ENCODE results near the gene POLDIP2. TPM values are rescaled to one million over a fixed set of nuclear protein-coding genes. Genes with fewer than 3 reads are reported as not detected.

Gene POLDIP2
- polyA plus RNA-seq, 1 donor from 2014 or later = 87.4 TPM

DNA sequence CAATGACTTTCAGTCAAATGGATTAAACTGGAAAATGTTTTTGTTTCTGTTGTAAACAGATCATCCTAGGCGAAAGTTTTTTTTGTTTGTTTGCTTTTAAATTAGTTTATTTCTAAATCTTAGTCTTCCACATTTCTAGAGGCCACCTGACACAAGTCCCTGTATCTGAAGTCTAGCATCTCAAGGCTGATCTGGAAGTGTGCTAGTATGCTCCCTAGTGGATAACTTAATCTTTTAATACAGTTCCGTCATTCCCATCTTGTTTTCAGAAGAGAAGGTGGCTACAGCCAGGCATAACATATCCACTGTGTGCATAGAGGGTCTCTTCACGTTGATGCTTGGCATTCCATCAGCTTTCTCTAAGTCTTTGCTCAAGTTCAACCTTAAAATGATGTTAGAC lies 29.6 kb downstream of the POLDIP2 start:
- Mint-ChIP-seq H3K27me3 (no peaks in the 10 kb centered on the region), H3K27ac (no peak overlapping the region), H3K4me3 (peak overlapping the region in 1 of 4 donors; percentile 20), H3K9me3 (no peaks in the 10 kb centered on the region), H3K36me3 (peaks cover 9% of the 10 kb centered on the region), H3K4me1 (peaks cover 0 to 2% (median 2%) of the 10 kb centered on the region in 3 donors)

DNA sequence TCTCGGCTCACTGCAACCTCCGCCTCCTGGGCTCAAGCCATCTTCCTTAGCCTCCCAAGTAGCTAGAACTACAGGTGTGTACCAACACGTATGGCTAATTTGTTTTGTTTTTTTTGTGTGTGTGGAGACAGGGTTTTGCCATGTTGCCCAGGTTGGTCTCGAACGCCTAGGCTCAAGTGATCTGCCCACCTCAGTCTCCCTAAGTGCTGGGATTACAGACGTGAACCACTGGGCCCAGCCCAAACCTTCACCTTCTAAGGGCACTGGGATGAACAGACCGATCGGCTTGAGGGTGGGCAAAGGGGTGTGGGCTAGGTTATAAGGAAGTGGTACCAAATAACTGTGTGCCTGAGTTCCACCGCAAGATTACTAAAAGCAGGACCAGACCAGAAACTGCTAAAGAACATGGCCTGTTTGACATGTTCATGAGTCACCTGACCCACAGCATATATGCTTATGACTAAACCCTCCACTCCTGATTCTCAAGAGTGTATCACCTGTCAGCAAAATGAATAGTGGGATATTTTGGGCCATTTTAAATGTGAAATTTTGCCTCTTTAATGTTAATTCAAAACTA lies 30.2 kb downstream of the POLDIP2 start:
- Mint-ChIP-seq H3K9me3 (no peaks in the 10 kb centered on the region), H3K4me1 (peaks cover 0 to 2% (median under 1%) of the 10 kb centered on the region in 3 donors), H3K4me3 (no peak overlapping the region), H3K27ac (peak overlapping the region in 1 of 3 donors; percentile 50), H3K27me3 (no peaks in the 10 kb centered on the region), H3K36me3 (peaks cover 9% of the 10 kb centered on the region)

DNA sequence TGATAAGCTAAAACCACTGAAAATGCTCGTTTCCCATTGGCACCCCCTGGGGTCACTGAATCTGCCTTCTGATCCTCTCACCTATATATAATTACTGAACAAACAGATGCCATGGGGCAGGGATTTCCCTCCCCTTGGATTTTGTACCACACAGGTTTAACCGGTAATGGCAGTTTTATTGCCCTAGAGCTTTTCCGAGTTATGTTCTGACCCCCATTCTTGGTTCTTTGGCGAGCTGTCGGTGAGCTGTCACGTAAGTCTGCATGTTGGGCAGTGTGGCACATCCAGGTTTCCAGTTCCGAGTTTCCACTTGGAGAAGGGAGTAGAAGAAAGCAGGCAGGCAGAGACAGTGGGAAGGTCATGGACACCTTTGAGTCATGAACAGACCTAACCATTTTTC lies 31.2 kb downstream of the POLDIP2 start:
- H3K4me3 Mint-ChIP-seq = no peak overlapping the region
- H3K9me3 Mint-ChIP-seq = no peaks in the 10 kb centered on the region
- peaks cover 6% of the 10 kb centered on the region for H3K36me3 Mint-ChIP-seq
- no peaks in the 10 kb centered on the region for H3K27me3 Mint-ChIP-seq
- no peak overlapping the region for H3K27ac Mint-ChIP-seq
- peaks cover 0 to 2% (median 0%) of the 10 kb centered on the region in 3 donors for H3K4me1 Mint-ChIP-seq

DNA sequence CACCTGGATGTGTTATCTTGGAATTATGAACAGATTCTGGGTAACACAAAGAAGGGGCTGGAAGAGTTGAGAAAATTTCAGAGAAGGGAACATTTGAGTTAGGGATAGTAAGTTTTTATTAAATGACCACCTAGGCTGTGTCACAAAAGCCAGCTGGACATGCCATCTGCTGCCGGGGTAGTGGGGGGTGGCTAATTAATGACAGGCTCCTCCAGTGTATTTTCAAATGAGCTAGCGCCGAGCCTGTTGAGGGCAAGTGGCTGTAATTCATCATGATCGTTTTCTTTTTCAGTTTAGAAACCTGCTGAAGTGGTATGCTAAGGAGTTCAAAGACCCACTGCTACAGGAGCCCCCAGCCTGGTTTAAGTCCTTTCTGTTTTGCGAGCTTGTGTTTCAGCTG lies 32.1 kb downstream of the POLDIP2 start:
- Mint-ChIP-seq H3K36me3 (peaks cover 3% of the 10 kb centered on the region), H3K27ac (no peak overlapping the region), H3K9me3 (no peaks in the 10 kb centered on the region), H3K27me3 (no peaks in the 10 kb centered on the region), H3K4me3 (no peak overlapping the region), H3K4me1 (peaks cover 1 to 3% (median 2%) of the 10 kb centered on the region in 3 donors)

DNA sequence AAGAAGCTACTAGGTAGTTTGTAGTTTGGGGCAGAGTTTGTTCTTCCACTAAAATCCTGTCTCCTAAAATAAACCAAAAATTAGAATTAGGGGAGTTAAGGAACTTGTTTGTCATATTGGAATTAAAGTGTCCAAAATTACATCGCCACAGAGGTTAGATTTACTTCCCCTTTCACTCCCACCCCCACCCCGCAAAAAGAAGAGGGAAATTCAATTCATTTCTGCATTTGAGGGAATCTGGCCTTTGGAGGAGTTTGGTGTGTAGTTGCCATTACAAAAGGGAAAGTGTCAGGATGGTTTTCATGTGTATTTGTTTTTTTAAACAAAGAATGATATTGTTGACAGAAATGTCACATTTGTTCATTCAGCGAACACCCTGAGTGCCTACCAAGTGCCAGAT lies 32.5 kb downstream of the POLDIP2 start:
- H3K27ac Mint-ChIP-seq = no peak overlapping the region
- no peaks in the 10 kb centered on the region for H3K9me3 Mint-ChIP-seq
- H3K4me1 Mint-ChIP-seq = peaks cover 6 to 7% (median 6%) of the 10 kb centered on the region in 3 donors
- peaks cover 3% of the 10 kb centered on the region for H3K36me3 Mint-ChIP-seq
- no peaks in the 10 kb centered on the region for H3K27me3 Mint-ChIP-seq
- no peak overlapping the region for H3K4me3 Mint-ChIP-seq

DNA sequence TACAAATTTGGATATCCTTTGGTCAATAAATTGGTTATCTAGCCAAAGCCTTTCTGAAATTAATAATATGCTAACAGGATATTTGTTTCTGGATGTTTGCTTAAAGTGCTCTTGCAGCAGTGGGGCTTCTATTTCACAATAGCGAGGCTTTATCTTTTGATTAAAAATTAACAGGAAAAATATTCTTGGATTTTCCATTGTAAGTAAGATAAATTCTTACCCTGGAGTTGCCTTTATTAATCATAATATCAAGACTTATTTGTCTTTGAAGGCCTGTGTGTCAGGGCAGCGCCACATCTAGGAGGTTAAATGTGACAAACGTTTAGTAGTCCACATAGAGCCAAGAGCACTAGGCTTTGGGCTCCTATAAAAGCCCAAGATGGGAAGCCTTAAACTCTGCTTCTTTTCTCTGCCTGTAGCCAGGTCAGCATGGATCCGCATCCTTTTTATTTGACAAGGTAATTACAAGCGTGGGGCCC lies 33.0 kb downstream of the POLDIP2 start:
- Mint-ChIP-seq H3K36me3 (peaks cover 3% of the 10 kb centered on the region), H3K4me3 (no peak overlapping the region), H3K9me3 (no peaks in the 10 kb centered on the region), H3K4me1 (peaks cover 6 to 10% (median 10%) of the 10 kb centered on the region in 3 donors), H3K27ac (no peak overlapping the region), H3K27me3 (no peaks in the 10 kb centered on the region)

DNA sequence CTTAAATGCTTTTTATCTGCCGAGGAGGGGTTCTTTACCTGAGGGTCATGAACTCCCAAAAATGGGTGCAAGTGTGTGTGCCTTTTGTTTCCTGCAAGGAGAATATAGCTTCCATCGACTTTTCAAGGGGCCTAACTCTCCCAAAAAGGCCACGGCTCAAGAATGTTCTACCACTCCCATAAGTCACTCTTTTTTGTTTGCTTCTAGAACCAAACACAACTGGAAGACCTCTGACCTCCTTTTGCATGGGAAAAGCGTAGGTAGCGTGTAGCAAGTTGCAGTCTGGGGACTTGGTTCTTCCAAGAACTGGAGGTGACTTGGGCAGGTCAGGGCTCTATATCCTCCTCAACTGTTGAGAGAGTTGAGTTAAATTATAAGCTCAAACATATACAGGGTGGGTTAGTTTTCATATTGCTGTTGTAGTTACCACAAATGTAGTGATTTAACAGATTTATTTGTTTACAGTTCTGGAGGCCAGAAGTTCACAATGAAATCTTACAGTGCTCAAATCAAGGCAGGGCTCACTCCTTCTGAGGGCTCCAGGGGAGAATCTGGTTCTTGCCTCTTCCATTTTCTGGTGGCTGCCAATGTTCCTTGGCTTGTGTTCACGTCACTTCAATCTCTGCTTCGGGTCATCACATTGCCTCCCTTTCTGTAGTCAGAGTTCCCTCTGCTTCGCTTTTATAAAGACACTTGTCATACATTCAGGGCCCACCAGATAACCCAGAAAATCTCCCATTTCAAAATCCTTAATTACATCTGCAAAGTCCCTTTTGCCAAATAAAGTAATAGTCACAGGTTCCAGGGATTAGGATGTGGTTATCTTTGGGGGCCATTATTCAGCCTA lies 36.9 kb downstream of the POLDIP2 start:
- peak overlapping the region; percentile 85 to 95 (median 92) for H3K4me3 Mint-ChIP-seq
- H3K36me3 Mint-ChIP-seq = no peaks in the 10 kb centered on the region
- H3K27ac Mint-ChIP-seq = peak overlapping the region in 2 of 3 donors; percentile 47 to 66
- H3K4me1 Mint-ChIP-seq = peaks cover 10 to 16% (median 13%) of the 10 kb centered on the region in 3 donors
- no peaks in the 10 kb centered on the region for H3K9me3 Mint-ChIP-seq
- H3K27me3 Mint-ChIP-seq = no peaks in the 10 kb centered on the region

DNA sequence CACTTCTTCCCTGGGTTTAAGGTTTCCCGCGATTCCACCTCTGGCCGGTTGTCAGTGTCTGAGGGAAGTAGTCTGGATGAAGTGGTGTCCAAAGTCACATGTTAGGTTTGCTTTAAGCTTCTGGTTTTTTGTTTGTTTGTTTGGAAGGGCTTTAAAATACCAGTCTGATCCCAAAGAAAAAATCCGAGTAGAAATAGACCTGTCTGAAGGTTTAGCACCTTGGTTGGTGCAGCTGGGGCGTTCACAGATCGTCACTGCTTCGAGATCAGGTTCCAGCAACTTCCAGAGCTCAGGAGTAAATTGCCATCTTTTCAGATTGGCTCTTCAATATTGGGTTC lies 37.8 kb downstream of the POLDIP2 start:
- Mint-ChIP-seq H3K4me3 (peak overlapping the region; percentile 85 to 95 (median 92)), H3K27ac (peak overlapping the region in 1 of 3 donors; percentile 73), H3K27me3 (no peaks in the 10 kb centered on the region), H3K9me3 (no peaks in the 10 kb centered on the region), H3K36me3 (no peaks in the 10 kb centered on the region), H3K4me1 (peaks cover 10 to 16% (median 12%) of the 10 kb centered on the region in 3 donors)

DNA sequence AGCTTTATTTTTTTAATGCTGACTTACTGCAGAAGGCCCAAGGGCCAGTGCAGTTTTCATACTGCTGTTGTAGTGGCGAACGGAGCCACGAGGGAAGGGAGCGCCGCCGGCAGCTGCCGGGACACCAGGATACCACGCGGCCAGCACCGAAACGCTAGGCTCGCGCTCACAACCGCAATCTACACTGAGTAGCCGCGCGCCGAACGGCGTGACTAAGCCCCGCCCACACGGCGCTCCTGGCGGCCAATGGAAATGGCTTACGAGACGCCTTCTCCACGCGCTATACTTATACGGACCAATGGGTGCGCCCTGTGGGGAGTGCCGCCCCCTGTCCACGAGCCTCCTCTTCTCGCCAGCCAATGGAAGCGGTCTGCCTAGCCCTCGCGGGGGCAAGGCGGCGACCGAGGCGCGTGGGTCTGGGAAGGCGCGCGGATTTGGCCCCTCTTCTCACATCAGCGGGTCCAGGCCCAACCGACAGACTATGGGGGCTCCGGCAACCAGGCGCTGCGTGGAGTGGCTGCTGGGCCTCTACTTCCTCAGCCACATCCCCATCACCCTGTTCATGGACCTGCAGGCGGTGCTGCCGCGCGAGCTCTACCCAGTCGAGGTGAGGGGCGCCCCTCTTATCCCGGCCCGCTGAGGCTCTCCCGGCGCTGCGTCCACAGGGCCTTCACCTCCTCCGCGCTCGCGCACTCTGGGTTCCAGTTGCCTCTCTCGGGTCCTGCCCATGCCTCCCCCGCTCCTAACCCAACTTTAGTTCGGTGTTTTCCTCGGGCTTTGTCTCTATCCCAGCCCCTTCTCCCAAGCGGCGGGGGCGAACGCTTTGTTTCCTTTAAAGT lies 38.3 kb downstream of the POLDIP2 start, which contains the start of gene TMEM97:
Gene TMEM97 (plus strand): TSS at position 442 of the 839 bp plus-strand sequence. CDS start 40 bp downstream, at position 482.
- Mint-ChIP-seq H3K4me1 (peaks cover 10 to 16% (median 11%) of the 10 kb centered on the region in 3 donors), H3K36me3 (no peaks in the 10 kb centered on the region), H3K4me3 (peak within 1 kb of the TSS; percentile 85 to 95 (median 92)), H3K9me3 (no peaks in the 10 kb centered on the region), H3K27ac (peak within 1 kb of the TSS; percentile 66 to 89 (median 82)), H3K27me3 (no peaks in the 10 kb centered on the region)

DNA sequence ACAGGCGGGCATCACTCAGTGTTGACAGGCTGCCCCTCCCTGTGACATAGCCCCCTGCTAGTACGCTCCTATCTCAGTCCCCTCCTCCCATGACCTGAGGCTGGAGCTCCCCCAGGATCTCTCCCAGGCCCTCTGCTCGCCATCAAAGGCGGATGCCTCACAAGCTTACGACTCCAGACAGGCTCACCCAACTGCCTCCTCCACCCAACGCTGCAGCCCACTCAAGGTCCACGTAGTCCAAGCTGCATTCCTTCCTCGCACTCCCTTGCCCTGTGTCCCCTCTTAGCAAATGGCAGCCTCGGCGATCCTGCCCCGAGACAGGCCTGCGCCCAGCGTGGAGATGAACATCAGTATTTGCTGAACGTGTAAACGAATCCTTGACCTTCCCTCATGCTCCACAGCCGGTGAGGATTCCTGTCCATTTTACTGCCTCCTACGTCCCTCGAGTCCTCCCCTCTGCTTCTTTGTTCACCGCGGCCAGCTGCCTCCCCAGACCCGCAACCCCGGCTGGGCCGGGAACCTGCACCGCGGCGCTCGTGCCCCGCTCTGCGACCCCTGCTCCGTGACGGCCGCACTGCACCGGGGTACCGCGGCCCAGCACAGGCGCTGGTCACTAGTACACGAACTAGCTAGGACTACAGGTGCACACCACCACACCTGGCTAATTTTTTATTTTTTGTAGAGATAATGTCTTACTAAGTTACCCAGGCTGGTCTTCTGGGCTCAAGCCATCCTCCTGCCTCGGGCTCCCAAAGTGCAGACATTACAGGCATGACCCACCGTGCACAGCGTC lies 39.2 kb downstream of the POLDIP2 start:
- peak overlapping the region; percentile 85 to 95 (median 92) for H3K4me3 Mint-ChIP-seq
- H3K4me1 Mint-ChIP-seq = peaks cover 10 to 16% (median 11%) of the 10 kb centered on the region in 3 donors
- H3K9me3 Mint-ChIP-seq = no peaks in the 10 kb centered on the region
- peak overlapping the region; percentile 3 to 82 (median 13) for H3K27ac Mint-ChIP-seq
- H3K27me3 Mint-ChIP-seq = no peaks in the 10 kb centered on the region
- H3K36me3 Mint-ChIP-seq = no peaks in the 10 kb centered on the region

DNA sequence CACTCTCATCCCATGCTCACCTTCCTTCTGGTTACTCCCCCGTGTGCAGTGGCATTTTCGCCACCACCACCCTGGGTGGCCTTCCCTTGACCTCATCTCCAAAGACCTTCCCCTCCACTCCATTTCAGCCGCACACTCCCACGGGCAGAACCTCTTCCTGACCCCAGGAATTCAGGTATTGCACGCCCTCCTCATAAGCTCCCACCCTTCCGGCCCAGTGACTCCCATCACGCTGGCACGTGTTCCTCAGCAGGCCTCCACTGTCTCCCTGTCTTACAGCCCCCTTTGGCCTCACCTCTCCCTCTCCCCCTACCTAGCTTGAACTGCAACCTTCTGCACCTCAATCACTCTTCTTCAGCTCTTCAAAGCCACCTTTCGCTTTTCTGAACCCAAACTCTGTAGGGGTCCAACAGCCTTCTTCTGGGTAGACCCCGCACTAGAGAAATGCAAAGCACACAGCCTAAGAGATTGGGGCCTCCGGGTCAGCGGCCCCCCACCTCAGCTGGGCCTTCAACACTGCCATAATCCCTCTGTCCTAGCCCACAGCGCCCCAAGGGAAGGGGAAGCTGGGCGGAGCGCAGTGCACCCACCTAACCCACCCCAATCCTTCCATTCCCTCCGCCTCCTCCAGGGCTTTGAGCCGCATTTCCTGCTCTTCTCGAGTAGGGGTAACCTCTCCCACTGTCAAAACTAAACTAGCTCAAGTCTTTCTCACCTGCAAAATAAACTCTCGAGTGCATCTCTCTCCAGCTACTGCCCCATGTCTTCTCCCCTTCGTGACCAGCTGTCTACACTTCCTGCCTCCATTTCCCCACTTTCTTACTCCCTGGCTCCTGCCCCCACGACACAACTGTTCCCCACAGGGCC lies 40.0 kb downstream of the POLDIP2 start:
- no peaks in the 10 kb centered on the region for H3K9me3 Mint-ChIP-seq
- peak overlapping the region in 2 of 3 donors; percentile 13 to 82 for H3K27ac Mint-ChIP-seq
- peaks cover 10 to 16% (median 11%) of the 10 kb centered on the region in 3 donors for H3K4me1 Mint-ChIP-seq
- no peaks in the 10 kb centered on the region for H3K27me3 Mint-ChIP-seq
- no peaks in the 10 kb centered on the region for H3K36me3 Mint-ChIP-seq
- peak overlapping the region in 2 of 4 donors; percentile 85 to 95 for H3K4me3 Mint-ChIP-seq

DNA sequence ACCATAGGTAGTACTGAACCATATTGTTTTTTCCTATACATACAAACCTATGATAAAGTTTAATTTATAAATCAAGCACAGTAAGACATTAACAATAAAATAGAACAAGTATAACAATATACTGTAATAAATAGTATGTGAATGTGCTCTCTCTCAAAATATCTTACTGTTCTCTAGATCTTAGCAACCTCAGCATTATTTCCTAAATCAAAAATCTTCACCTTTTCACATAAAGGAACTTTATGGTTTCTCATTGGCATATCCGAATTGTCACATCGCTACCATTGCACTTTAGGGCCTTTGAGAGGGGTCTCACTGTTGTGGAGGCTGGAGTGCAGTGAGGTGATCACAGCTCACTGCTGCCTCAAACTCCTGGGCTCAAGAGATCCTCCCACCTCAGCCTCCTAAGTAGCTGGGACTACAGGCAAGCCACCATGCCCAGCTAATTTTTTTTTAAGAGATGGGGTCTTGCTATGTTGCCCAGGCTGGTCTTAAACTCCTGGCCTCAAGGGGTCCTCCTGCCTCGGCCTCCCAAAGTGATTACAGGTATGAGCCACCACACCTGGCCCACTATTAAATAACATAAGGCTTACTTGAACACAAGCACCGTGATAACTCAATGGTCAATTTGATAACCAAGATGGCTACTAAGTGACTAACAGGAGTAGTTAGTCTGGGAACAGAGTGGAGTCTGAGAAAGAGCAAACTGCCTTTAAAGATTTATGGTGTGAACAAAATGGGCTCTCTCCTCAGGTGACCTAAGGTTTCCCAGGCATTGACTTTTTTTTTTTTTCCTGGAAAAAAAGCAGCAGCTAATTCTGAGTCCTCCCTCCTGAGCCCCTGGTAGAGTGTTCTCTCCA lies 41.3 kb downstream of the POLDIP2 start:
- no peak overlapping the region for H3K27ac Mint-ChIP-seq
- no peak overlapping the region for H3K4me3 Mint-ChIP-seq
- no peaks in the 10 kb centered on the region for H3K9me3 Mint-ChIP-seq
- H3K36me3 Mint-ChIP-seq = no peaks in the 10 kb centered on the region
- H3K27me3 Mint-ChIP-seq = no peaks in the 10 kb centered on the region
- peaks cover 10 to 16% (median 11%) of the 10 kb centered on the region in 3 donors for H3K4me1 Mint-ChIP-seq

DNA sequence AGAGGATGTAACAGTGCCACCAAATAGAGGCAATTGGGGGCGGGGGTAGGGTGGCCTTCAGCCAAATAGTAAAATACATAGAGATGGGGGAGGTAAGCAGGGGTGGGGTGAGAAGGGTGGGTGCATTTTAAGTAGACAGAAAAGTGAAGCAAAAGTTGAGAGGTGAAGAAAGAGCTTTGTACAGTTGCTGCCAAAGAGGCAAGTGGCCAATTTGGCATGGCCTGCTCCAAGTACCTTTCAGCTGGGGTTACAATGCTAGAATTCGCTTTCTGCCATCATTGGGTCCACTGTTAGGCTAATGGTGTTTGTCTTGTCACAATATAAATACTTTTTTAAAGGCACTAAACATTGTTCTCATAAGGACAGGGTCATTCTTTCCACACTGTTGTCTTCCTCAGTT lies 43.5 kb downstream of the POLDIP2 start:
- Mint-ChIP-seq H3K27me3 (no peaks in the 10 kb centered on the region), H3K27ac (no peak overlapping the region), H3K9me3 (no peaks in the 10 kb centered on the region), H3K4me3 (no peak overlapping the region), H3K4me1 (peaks cover 0 to 7% (median 6%) of the 10 kb centered on the region in 3 donors), H3K36me3 (no peaks in the 10 kb centered on the region)
